Right atrium auricular region (tissue), 2 donors: ENCODE measurements around the gene IQGAP2. TPM values are rescaled to one million over a fixed set of nuclear protein-coding genes. Genes with fewer than 3 reads are reported as not detected.

Experiments used
- DNase-seq: peaks from one replicate; pipeline ENCODE4 v3.0.0-alpha.2; 2019; ENCODE audit warnings: low spot score
- H3K27ac ChIP-seq, 2 donors: fragments of 200-600 bp; sonication (generic); 1 replicate in 1 of 2; 2 replicates in 1 of 2; pipeline ENCODE4 v1.5.1; 2016 to 2019
- H3K27me3 ChIP-seq, 2 donors: fragments of 200-600 bp; sonication (generic); one replicate each; pipeline versions ENCODE4 v1.5.1 to v1.6.0; 2017 to 2019
- H3K36me3 ChIP-seq: fragments of 200-600 bp; sonication (generic); one replicate; pipeline ENCODE4 v1.5.1; 2016
- H3K4me1 ChIP-seq, 2 donors: fragments of 200-600 bp; sonication (generic); one replicate each; pipeline versions ENCODE4 v1.5.1 to v1.6.0; 2017 to 2019
- H3K4me3 ChIP-seq, 2 donors: fragments of 200-600 bp; sonication (generic); 1 replicate in 1 of 2; 2 replicates in 1 of 2; pipeline ENCODE4 v1.5.1; 2017 to 2019; ENCODE audit warnings: mild to moderate bottlenecking in 1 of 2, moderate library complexity in 1 of 2
- H3K9me3 ChIP-seq, 2 donors: fragments of 200-600 bp; sonication (generic); one replicate each; pipeline ENCODE4 v1.5.1; 2019
- total RNA-seq, 2 donors: library from RNA; depleted of rRNA; stranded (reverse); fragments of >200 nt; gene quantifications; one replicate each; pipeline ENCODE4 v1.1.0, GENCODE V29; 2016
- TF ChIP-seq, protein P1 (sequence below), 2 donors: fragments of 200-600 bp; sonication (generic); IDR thresholded peaks; one replicate each; pipeline ENCODE4 v1.5.1; 2019; ENCODE audit warnings: antibody characterized with exemption in 2 of 2

IQGAP2 gene
- total RNA-seq, 2 donors from 2014 or later, result 5.4 to 12.3 TPM

DNA sequence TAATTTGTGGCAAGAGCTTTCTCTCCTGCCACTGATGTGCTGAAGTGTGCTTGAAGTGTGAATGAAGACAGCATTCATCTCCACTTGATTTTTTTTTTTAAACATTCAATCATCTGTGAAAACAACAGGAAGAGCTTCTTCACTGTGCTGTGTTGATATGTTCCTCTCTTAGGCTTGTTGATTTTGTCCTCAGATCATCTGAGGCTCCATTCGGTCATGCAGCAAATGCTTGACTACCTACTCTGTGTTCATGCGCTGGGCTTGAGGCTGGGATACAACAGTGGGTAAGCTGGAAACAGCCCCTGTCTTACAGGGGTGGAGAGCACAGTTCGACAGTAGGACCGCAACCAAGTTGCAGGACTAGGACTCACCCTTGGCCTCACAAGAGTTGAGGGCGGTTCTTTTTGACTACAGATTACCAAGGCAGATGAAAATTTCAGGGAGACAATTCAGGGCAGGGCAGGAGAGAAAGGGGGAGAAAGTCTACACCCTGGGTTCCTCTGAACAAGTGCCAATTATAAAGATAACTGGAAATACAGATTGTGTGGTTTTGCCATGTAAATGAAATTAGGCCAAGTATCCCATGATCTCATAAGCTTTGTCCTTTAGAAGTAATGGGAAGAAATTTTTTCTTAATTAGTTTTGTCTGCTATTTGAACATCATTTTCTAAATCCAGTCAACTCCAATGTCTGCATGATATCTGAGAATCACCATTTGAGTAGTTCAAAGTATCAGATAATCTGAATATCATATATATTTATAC is 281.9 kb downstream of the IQGAP2 start:
- no peaks in the 10 kb centered on the region for H3K9me3 ChIP-seq
- H3K27ac ChIP-seq, result no peak overlapping the region
- DNase-seq, result no peak
- H3K4me1 ChIP-seq, result peaks cover 0 to 5% of the 10 kb centered on the region in 2 donors
- no peaks in the 10 kb centered on the region for H3K27me3 ChIP-seq
- TF ChIP-seq, protein P1, sequence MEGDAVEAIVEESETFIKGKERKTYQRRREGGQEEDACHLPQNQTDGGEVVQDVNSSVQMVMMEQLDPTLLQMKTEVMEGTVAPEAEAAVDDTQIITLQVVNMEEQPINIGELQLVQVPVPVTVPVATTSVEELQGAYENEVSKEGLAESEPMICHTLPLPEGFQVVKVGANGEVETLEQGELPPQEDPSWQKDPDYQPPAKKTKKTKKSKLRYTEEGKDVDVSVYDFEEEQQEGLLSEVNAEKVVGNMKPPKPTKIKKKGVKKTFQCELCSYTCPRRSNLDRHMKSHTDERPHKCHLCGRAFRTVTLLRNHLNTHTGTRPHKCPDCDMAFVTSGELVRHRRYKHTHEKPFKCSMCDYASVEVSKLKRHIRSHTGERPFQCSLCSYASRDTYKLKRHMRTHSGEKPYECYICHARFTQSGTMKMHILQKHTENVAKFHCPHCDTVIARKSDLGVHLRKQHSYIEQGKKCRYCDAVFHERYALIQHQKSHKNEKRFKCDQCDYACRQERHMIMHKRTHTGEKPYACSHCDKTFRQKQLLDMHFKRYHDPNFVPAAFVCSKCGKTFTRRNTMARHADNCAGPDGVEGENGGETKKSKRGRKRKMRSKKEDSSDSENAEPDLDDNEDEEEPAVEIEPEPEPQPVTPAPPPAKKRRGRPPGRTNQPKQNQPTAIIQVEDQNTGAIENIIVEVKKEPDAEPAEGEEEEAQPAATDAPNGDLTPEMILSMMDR (IDR thresholded peaks at IDR 0.05), result no peak
- H3K4me3 ChIP-seq, result no peak overlapping the region
- H3K36me3 ChIP-seq, result no peaks in the 10 kb centered on the region

DNA sequence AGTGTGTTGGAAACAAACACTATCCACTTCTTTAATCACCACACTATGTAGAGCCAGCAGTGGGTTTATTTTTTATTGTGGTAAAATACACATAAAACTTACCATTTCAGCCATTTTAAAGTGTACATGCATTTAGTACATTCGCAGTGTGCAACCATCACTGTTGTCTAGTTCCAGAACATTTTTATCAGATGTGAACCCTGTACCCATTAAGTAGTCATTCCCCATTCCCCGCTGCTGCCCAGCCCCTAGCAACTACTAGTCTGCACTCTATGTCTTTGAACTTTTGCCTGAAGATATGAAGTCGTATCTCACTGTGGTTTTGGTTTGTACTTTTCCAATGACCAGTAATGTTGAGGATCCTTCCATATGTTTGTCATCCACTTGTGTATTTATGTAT is 282.6 kb downstream of the IQGAP2 start:
- Histone ChIP-seq H3K27ac (no peak overlapping the region), H3K4me3 (no peak overlapping the region), H3K9me3 (no peaks in the 10 kb centered on the region), H3K4me1 (peaks cover 0 to 5% of the 10 kb centered on the region in 2 donors), H3K27me3 (no peaks in the 10 kb centered on the region), H3K36me3 (no peaks in the 10 kb centered on the region)
- DNase-seq, result no peak
- TF ChIP-seq, protein P1 (IDR thresholded peaks at IDR 0.05), result no peak

DNA sequence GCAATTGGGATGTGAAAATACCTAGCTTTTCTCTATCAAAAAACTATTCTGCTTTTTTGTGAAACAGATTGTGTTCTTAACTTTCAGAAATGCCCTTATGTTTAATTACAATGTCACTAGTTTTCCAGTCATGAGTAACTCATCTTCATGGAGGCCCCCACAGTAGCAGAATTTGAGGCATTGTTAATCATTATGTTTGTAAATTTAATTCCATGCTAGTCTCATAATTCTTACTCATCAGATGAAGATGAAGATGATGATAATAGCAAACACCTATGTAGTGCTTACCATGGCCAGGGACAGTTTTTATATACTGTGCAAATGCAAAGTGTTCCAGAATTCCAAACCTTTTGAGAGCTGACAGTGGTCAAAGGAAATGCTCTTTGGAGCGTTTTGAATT is 285.1 kb downstream of the IQGAP2 start:
- Histone ChIP-seq H3K27ac (no peak overlapping the region), H3K4me3 (no peak overlapping the region), H3K27me3 (no peaks in the 10 kb centered on the region), H3K36me3 (no peaks in the 10 kb centered on the region), H3K4me1 (peaks cover 0 to 5% of the 10 kb centered on the region in 2 donors), H3K9me3 (no peaks in the 10 kb centered on the region)
- no peak for DNase-seq
- TF ChIP-seq, protein P1 (IDR thresholded peaks at IDR 0.05), result no peak

DNA sequence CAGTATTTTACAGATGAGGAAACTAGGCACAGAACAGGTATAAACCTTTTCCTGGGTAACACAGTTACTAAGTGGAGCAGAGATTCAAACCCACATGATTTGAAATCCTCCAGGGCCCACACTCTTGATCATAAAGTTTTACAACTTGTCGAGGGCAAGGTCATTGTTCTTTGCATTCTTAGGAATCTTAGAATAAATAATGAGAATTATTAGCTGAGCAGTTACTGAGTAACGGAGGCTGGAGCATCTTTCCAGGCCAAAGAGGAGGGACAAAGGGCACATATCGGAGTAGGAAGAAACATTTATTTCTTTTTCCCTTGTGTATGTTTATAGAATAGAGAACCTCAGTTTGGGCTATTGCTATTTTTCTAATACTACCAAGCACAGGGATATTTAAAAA is 285.8 kb downstream of the IQGAP2 start:
- H3K4me3 ChIP-seq, result no peak overlapping the region
- H3K4me1 ChIP-seq, result peaks cover 0 to 5% of the 10 kb centered on the region in 2 donors
- no peak for DNase-seq
- TF ChIP-seq, protein P1 (IDR thresholded peaks at IDR 0.05), result no peak
- no peak overlapping the region for H3K27ac ChIP-seq
- no peaks in the 10 kb centered on the region for H3K9me3 ChIP-seq
- H3K27me3 ChIP-seq, result no peaks in the 10 kb centered on the region
- no peaks in the 10 kb centered on the region for H3K36me3 ChIP-seq

DNA sequence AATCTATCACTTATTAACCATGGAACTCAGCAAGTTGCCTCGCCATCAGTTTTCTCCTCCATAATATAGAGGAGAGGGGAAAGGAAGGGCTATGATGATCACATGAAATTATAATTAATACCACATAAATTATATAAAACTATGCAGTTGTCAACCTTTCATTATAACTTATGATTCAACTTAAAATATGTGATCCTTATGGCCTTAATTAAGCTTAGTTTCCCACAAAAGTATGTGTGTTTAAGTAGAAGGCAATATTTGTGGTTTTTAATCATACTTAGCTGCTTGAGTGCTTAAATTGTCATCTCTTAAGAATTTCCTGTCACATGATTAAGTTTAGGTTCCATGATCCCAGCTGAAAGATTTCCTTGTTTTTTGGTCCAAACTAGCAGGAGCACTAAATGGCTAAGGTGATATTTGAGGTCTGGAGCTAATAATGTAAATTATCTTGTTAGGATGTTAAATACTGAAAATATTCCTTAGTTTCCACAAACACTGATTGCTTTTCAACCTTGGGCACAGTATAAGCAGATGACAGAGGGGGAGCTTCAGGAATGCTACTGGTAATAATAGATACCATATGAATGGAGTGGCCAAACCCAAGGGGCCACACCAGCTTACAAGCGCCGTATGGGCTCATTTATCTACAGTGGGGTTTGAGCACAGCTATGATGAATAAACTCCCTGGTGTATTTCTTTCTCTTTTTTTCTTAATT is 286.4 kb downstream of the IQGAP2 start:
- no peak overlapping the region for H3K27ac ChIP-seq

More for the DNA sequence above, 286.4 kb downstream of the IQGAP2 start:
- no peaks in the 10 kb centered on the region for H3K27me3 ChIP-seq
- TF ChIP-seq, protein P1 (IDR thresholded peaks at IDR 0.05), result no peak
- H3K4me3 ChIP-seq, result no peak overlapping the region
- DNase-seq, result no peak
- H3K36me3 ChIP-seq, result no peaks in the 10 kb centered on the region
- H3K9me3 ChIP-seq, result no peaks in the 10 kb centered on the region
- H3K4me1 ChIP-seq, result peaks cover 0 to 5% of the 10 kb centered on the region in 2 donors
